HEK293 (cell line): ENCODE data around the gene DDX41.

Source experiments
- REPIN1 ChIP-seq: fragments of 450-650 bp; formaldehyde crosslinking; IDR thresholded peaks from 2 replicates; pipeline ENCODE4 v1.5.1; 2017; ENCODE audit warnings: missing biosample characterization, missing genetic modification characterization, low read depth
- ZNF416 ChIP-seq: fragments of 450-650 bp; formaldehyde crosslinking; IDR thresholded peaks from 2 replicates; pipeline ENCODE4 v1.5.1; 2016; ENCODE audit warnings: missing biosample characterization, missing genetic modification characterization
- ZNF521 ChIP-seq: fragments of 450-650 bp; formaldehyde crosslinking; IDR thresholded peaks from 2 replicates; pipeline ENCODE4 v1.5.1; 2017; ENCODE audit warnings: missing biosample characterization, mild to moderate bottlenecking, missing genetic modification characterization
- TF ChIP-seq, protein P1 (sequence below): fragments of 450-650 bp; formaldehyde crosslinking; IDR thresholded peaks from 2 replicates; pipeline ENCODE4 v1.5.1; 2016; ENCODE audit warnings: missing biosample characterization, missing genetic modification characterization

DNA sequence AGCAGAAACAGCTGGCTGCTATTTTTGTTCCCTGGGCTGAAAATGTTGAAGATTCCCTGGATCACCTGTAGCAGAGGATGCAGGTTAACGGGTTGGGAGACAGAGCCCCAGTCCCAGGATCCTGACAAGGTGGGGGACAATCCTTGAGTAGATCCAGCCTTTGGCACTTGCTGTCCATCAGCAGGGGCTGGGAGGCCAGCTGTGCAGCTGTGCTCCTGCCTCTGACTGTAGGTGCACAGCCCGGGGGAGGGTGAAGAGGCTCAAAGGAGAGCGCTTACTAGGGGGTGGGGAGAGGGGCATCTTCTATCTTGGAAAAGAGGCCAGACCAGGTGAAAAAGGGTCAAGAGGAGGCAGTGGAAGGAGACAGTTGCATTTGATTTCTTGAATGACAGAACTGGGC, 3.5 kb upstream of the DDX41 start:
- TF ChIP-seq ZNF416 (tag by site-specific recombination) (no peak), REPIN1 (no peak), ZNF521 (tag by site-specific recombination) (no peak)
- TF ChIP-seq, protein P1, sequence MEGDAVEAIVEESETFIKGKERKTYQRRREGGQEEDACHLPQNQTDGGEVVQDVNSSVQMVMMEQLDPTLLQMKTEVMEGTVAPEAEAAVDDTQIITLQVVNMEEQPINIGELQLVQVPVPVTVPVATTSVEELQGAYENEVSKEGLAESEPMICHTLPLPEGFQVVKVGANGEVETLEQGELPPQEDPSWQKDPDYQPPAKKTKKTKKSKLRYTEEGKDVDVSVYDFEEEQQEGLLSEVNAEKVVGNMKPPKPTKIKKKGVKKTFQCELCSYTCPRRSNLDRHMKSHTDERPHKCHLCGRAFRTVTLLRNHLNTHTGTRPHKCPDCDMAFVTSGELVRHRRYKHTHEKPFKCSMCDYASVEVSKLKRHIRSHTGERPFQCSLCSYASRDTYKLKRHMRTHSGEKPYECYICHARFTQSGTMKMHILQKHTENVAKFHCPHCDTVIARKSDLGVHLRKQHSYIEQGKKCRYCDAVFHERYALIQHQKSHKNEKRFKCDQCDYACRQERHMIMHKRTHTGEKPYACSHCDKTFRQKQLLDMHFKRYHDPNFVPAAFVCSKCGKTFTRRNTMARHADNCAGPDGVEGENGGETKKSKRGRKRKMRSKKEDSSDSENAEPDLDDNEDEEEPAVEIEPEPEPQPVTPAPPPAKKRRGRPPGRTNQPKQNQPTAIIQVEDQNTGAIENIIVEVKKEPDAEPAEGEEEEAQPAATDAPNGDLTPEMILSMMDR (tag by site-specific recombination): no peak
